GM18508 (cell line): Measurements from ENCODE around the gene LRRC17.
"Not testable (repeated sequence)": the region's sequence is repeated elsewhere in the genome, so short reads cannot be mapped to it uniquely, and the experiment has no call there.

Experiments
- ATAC-seq: cut with Tn5 transposase; IDR thresholded peaks from one replicate; pipeline ENCODE4 v1.9.1; 2021; ENCODE audit warnings: moderate number of reproducible peaks; ENCODE audit not compliant: insufficient read depth, unreplicated experiment

Gene LRRC17

GRCh38 chr7:102896585-102896984 lies 16.2 kb upstream of the LRRC17 start:
- ATAC-seq: no peak

GRCh38 chr7:102897211-102897631 lies 15.6 kb upstream of the LRRC17 start:
- ATAC-seq: no peak

- no peak for ATAC-seq
Observed at GRCh38 chr7:102897856-102898531, 14.8 kb upstream of the LRRC17 start.

- no peak for ATAC-seq
Observed at GRCh38 chr7:102898532-102898859, 14.3 kb upstream of the LRRC17 start.

GRCh38 chr7:102902052-102902451 lies 10.7 kb upstream of the LRRC17 start:
- ATAC-seq: not testable (repeated sequence)

GRCh38 chr7:102903576-102903975 lies 9.2 kb upstream of the LRRC17 start:
- ATAC-seq: not testable (repeated sequence)

- ATAC-seq: no peak
Observed at GRCh38 chr7:102908676-102909075, 4.1 kb upstream of the LRRC17 start.

GRCh38 chr7:102913826-102914225 lies 1.0 kb downstream of the LRRC17 start:
- ATAC-seq: no peak

- ATAC-seq: no peak
Observed at GRCh38 chr7:102914585-102914984, 1.8 kb downstream of the LRRC17 start.

GRCh38 chr7:102916426-102916825 lies 3.6 kb downstream of the LRRC17 start:
- ATAC-seq: no peak

- no peak for ATAC-seq
Observed at GRCh38 chr7:102916881-102917280, 4.1 kb downstream of the LRRC17 start.

- ATAC-seq: no peak
Observed at GRCh38 chr7:102917436-102918353, 4.9 kb downstream of the LRRC17 start.

- no peak for ATAC-seq
Observed at GRCh38 chr7:102918845-102919244, 6.0 kb downstream of the LRRC17 start.

- no peak for ATAC-seq
Observed at GRCh38 chr7:102925976-102926782, 13.4 kb downstream of the LRRC17 start.

- no peak for ATAC-seq
Observed at GRCh38 chr7:102926783-102927140, 14.0 kb downstream of the LRRC17 start.

- no peak for ATAC-seq
Observed at GRCh38 chr7:102927312-102927933, 14.6 kb downstream of the LRRC17 start.

- ATAC-seq: no peak
Observed at GRCh38 chr7:102931757-102932156, 19.0 kb downstream of the LRRC17 start.

GRCh38 chr7:102933763-102934162 lies 21.0 kb downstream of the LRRC17 start:
- ATAC-seq: no peak

- ATAC-seq: no peak
Observed at GRCh38 chr7:102934239-102934638, 21.4 kb downstream of the LRRC17 start.

GRCh38 chr7:102934701-102935100 lies 21.9 kb downstream of the LRRC17 start:
- no peak for ATAC-seq
